Stimulated activated CD8-positive, alpha-beta memory T cell treated with anti-CD3 and anti-CD28 coated beads, Interleukin-12 subunit alpha, Interleukin-12 subunit beta, amount 100 ng/mL, for 4 hours (primary cell): Measurements from ENCODE around the gene NCAPG2.
A peak's percentile ranks its signal among the peaks of the same experiment; 100 is the strongest.

ENCODE experiments used
- DNase-seq: peaks from one replicate; pipeline ENCODE4 v3.0.0-alpha.2; 2020; ENCODE audit warnings: low read depth

Gene NCAPG2, protein sequence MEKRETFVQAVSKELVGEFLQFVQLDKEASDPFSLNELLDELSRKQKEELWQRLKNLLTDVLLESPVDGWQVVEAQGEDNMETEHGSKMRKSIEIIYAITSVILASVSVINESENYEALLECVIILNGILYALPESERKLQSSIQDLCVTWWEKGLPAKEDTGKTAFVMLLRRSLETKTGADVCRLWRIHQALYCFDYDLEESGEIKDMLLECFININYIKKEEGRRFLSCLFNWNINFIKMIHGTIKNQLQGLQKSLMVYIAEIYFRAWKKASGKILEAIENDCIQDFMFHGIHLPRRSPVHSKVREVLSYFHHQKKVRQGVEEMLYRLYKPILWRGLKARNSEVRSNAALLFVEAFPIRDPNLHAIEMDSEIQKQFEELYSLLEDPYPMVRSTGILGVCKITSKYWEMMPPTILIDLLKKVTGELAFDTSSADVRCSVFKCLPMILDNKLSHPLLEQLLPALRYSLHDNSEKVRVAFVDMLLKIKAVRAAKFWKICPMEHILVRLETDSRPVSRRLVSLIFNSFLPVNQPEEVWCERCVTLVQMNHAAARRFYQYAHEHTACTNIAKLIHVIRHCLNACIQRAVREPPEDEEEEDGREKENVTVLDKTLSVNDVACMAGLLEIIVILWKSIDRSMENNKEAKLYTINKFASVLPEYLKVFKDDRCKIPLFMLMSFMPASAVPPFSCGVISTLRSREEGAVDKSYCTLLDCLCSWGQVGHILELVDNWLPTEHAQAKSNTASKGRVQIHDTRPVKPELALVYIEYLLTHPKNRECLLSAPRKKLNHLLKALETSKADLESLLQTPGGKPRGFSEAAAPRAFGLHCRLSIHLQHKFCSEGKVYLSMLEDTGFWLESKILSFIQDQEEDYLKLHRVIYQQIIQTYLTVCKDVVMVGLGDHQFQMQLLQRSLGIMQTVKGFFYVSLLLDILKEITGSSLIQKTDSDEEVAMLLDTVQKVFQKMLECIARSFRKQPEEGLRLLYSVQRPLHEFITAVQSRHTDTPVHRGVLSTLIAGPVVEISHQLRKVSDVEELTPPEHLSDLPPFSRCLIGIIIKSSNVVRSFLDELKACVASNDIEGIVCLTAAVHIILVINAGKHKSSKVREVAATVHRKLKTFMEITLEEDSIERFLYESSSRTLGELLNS

DNA sequence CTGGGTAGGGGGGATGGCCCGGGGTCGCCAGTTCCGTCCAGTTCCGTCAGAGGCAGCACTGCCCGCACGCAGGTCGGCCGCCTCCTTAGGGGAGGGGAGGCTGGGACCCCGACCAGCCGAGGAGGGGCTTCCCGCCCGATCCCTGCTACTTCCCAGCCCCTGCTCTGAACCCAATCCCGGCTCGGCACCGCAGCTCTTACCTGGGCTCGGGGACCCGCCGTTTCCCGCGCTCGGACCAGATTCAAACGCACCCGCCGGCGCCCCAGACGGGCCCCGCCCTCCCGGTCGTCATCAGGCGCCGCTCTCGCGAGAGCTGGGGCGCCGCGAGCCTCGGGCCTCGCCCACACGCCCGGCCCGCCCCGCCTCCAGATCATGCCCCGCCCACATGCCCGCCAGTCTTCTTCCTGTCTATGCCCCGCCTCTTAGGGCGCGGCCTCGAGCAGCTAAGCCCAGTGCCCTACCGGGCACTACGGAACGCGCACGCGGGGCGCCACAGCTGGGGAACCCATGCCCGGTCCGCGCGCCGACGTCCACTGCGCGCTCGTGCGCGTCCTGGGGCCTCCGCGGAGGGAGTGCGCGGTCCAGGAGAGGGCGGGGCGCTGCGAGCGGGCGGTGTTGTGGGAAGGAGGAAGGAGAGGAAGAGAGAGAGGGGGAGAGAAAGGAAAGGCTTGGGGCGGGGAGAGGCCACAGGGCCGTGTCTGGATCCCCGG is at the start of gene NCAPG2:
Gene NCAPG2 (minus strand): TSS at position 281 of the 710 bp plus-strand sequence. CDS start 2,905 bp downstream, outside the sequence.
- DNase-seq, result peak; percentile 96

DNA sequence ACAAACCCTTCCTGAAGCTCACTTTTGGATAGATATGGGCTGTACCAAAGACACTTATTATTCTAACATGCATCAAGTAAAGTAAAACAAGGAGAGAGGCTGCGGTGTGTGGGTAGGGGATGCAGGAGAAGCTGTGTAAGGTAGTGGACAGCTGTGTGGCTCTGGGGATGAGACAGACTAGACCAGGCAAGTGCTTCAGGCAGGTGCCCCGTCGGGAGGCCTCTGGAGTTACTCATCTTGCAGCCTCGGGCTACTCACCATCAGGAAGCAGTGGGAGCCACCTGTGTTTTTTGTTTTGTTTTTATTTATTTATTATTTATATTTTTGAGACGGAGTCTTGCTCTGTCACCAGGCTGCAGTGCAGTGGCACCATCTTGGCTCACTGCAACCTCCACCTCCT is 49.3 kb upstream of the NCAPG2 start:
- no peak for DNase-seq

DNA sequence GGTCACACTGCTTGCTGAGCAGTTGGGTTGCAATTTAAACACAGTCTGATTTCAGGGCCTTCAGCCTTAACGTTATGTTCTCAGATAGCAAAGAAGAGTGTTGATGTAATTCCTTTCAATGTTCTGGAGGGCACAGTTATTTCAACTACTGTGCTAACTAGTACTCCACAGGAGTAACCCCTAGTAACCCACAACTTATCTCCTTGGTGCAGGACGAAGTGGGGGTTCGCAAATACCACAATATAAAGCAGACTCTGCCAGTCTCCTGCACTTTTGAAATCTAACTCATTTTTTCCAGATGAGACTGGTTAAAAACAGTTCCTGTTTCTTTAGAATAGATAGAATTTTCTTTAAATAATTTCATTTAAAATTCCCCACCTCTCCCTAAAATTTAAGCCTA is 47.1 kb upstream of the NCAPG2 start:
- DNase-seq, result no peak

DNA sequence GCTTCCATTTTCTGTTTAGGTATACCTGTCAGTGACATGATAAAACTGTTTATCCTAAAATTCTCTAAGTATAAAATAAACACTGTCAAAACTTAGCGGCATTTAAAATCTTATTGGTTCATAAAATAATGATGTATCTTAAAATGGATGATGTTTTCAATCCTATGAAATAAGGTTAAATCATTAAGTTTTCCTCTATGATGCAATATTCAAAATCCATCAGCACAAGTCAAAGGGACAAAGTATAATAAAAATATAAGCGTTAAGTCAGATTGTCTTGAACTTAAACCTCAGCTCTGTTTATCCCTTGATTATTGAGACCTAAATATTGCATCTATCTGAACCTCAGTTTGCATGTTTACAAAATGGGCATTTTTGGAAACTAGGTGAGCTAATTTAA is 46.6 kb upstream of the NCAPG2 start:
- no peak for DNase-seq

DNA sequence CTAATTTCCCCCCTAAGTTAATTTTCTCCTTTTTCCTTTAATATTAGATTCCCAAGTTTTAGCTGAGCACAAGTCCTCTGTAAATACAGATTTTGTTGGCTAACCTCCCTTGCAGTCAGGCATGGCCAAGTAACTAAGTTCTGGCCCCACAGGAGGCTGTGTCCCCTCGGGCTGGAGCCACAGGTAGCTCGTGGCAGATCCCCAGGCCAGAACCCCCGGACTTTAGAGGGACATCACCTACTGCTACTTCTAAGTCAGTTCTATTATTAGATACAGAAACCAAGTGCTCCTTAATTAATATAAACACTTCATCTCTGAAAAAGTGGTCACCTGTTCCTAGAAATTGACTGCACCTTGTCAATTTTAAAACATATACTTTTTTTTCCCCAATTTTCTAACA is 46.1 kb upstream of the NCAPG2 start:
- no peak for DNase-seq

DNA sequence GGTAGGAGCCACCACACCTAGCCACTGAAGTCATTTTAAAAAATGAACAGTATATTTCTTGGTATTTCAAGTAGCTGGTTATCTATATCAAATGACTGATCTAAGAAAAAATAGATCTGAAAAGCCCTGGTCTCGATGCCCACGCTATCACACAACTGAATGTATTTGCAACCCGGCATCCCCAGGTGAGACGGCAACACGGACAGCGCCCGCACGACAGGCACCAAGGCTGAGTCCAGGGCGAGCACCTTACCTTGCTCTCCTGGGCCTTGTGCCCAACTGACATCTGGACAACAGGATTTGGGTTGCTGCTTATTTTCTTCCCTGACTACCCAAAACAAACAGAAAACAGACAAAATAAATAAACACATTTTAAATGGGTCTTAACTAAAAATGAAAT is 44.8 kb upstream of the NCAPG2 start:
- DNase-seq, result no peak

DNA sequence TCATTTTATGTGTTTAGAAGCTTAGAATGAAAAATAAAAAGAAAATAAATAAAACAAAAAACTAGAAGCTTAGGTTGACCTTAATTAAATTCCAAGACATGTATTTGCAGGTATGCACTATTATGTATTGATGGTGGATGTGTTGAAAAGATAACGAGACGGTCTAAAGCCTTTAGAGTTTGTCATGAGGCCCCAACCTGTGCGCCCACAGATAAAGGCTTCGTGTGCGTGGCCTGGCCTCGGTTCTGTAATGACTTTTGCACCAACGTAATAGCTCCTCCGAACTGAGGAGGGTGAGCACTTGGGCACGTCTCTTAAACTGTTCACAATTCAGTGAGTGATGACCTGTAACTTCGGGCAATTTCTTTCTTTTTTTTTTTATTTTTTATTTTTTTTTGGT is 43.7 kb upstream of the NCAPG2 start:
- DNase-seq, result no peak

DNA sequence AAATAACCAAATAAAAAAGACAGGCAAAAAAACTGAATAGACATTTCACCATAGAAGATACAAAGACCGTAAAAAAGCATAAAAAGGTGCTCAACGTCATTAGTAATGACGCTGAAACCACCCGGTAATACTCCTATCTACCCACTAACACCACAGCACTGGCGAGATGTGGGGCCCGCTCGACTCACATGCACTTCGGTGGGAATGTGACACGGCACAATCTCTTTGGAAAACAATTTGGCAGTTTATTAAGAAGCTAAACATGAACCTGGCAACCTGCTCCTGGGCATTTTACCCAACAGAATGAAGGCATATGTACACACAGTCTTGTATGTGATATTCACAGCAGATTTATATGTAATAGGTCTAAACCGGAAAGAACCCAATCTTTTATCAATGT is 42.8 kb upstream of the NCAPG2 start:
- no peak for DNase-seq

DNA sequence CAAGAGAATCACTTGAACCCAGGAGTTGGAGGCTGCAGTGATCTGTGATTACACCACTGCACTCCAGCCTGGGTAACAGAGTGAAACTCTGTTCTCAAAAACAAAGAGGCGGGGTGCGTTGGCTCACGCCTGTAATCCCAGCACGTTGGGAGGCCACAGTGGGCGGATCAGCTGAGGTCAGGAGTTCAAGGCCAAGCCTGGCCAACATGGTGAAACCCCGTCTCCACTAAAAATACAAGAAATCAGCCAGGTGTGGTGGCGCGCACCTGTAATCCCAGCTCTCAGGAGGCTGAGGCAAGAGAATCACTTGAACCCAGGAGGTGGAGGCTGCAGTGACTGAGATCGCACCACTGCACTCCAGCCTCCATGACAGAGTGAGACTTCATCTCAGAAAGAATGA is 42.4 kb upstream of the NCAPG2 start:
- DNase-seq, result no peak

DNA sequence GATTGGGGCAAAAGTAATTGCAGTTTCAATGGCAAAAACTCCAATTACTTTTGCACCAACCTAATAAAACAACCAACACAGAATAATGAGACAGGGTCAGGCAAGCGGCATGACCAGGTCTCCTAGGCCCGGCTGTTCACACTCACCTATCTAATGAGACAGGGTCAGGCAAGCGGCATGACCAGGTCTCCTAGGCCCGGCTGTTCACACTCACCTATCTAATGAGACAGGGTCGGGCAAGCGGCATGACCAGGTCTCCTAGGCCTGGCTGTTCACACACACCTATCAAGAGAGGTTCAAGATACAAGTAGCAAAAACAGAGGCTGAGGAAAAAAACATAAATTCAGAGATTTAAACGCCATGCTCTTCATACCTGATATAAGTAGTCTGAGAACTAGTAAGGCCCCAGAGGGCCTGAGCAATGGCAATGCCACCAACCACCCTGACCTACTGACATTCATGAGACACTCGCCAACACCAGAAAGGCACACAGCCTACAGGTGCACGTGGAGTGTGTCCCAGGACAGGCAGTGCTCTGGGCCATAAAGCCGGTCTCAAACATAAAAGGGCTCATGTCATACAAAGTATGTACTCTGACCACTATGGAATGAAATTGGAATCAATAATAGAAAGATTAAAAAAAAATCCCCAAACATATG is 40.6 kb upstream of the NCAPG2 start:
- no peak for DNase-seq

DNA sequence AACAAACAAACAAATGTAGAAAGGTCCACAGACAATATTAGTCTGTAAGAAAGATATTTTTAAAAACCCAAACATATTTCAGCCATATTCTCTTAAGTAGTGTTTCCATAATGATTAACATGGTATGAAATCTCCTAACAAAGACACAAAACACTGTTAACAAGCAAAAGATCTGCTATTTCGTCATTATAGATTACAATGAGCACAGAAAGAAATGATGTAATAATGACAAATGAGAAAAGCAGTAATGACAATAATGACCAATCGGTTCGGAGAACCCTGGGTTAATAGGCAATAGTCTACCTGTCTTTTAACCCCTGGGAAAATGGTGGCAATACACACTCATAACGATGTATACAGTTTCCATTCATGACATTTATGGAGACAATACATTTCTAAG is 39.5 kb upstream of the NCAPG2 start:
- DNase-seq, result no peak

DNA sequence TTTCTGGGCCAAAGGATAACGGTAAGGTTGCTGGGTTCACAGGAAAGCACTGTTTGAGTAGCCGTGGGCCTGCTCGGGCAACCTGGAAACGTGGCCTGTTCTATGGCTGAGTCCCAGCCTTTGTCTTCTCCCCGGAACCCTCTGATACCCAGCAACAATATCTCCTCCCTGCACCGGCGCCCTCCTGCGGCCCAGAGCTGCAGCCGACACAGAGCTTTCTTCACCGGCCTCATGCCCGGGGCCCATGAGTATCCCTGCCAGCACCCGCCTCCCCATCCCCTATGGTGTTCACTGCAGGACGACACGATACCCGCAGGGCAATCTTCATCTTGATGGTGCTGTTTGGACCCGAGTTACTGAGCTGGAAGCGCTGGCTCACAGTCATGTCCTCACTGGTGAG is 38.6 kb upstream of the NCAPG2 start:
- no peak for DNase-seq

DNA sequence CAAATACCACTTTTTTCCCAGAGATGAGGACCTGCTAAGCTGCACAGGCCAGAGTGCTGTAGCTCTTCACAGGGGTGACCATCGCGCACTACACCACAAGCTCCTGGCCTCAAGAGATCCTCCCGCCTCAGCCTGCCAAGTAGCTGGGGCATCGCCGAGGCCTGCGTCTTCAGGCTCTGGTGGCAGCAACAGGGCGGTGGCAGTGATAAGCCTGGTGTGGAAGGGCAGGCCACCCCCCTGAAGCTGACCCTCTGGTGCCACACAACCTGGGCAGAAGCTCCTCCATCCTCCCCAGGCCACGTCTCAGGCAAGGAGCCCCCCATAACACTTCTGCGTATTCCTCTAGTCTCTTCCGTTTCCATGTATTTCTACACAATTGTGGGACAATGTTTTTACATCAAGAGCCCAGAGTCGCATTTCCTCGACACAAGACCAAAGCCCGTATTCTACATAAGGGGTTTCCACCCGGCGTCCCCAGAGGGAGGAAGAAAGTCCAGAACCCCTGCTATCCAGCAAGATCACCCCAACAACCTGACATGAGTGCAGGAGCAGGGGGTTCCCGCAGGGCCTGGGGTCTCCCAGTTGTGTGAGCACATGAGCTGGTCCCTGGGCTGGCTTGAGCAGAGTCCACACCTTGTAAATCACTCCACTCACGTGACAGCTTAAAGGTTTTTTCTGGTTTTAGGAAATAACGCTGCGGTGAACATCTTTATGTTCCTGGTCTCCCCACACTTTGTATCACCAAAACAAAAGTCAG is 37.6 kb upstream of the NCAPG2 start:
- DNase-seq, result no peak

DNA sequence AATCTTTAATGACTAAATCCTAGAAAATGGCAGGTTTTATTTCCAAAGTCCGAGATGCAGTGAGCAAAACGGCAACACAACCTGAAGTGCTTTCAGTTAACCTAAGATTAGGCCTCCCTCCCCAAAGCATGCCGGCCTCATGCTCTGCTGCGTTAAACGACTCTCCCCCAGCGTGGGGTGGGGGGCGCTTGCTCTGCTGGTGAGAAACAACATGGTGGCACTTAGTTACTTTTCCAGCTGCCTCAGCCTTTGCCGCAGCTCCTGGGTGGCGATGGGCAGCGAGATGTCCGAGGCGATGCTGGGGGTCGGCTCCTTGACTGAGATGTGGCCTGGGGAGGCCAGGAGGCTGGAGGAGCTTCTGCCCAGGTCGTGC is 36.7 kb upstream of the NCAPG2 start:
- DNase-seq, result no peak

DNA sequence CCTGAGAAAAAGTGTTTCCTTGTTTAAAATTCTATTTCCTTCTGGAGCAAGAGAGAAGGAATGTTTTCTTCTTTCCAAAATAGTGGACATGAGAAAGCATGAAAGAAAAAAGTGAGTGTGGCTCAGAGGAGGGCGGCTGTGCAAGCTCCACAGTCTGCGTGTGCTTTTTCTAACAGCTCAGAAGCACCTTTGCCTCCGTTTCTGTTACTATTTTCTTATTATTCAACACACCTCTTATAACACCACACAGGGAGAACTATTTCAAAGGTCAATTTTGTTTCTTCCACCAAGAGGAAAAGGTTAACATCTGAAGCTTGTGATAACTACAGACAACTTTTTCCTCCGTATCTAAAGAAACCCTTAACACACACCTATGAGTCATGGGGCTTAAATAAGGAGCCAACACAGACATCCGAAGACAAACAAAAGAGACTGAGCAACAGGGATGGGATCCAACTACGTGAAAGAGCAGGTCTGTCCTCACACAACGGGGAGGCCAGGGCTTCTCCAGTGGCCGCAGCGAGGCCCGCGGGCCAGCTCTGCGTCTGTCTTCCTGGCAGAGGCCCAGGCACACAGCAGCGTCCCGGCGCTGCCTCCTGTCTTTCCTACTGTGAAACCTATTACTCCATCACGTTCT is 36.2 kb upstream of the NCAPG2 start:
- no peak for DNase-seq

DNA sequence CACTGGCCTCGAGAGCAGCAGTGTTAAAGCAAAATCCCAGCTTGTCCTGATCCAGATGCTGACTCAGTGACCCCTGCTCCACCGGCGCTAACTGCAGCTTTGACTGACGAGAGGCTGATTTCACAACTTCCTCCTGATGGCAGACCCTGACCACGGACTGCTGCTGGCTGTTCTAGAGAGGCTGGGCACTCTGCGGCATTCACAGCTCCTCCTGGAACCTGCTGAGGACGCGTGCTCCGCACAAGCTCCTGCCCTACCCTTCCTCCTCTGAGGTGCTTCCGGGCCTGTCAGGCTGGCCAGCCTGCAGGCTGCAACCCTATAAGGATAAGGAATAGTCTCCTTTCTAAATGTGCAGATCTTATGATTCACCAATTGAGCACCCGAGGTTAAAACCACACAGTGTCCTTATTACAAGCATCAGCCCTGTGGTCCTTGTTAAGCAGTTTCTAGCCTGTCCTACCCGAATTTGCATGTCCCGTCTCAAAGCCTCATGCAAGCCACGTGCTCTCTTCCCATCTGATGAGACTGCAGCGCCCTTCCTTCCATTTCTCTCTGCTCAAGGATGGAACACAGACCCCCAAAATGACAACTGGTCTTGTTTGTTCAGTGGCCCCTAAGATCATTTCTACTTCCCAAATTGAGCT is 35.5 kb upstream of the NCAPG2 start:
- DNase-seq, result no peak

DNA sequence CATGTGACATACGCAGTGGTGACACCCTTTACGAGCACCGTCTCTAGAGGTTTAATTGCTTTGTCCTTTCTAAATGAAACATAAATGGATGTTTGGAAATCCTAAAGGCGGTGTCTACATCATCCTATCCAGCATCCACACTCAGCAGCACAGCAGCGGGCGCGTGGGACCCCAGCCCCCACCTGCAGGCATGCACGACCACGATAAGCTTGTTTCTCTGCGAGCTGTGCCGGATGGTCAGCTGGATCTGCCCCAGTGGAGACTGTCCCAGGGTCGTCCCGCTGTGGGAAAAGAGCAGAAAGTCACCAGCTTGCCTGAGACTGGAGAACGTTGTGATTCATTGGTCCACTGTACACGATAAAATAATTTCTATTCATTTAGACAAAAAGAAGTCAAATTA is 34.2 kb upstream of the NCAPG2 start:
- DNase-seq, result no peak

DNA sequence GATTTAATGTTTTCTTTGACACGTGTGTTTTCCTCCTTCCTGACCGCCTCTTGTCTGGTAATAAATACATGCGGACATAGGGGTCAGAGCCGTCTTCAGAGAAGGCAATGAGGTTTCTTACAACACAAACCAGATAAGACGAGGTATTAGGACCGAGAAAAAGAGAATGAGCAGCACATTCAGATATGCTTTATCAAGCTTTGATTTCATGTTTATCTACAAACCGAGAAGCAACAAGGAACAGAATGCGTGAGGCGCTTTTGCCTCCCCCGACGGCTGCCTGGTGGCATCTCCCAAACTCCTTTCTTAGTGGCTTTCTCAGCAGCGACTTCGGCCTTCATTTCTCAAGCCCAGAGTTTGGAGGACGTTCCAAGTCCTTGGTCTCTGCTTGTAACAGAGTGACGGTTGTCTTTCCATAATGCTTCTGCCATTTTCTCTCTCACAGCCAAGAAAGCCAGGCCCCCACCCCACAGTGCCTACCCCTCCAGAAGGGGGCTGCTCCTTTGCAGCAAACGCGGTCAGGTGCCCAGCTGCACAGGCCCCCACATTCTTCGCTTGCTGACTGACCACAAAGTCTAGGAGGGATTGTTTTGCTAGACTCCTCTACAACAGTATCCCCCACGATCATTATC is 32.6 kb upstream of the NCAPG2 start:
- no peak for DNase-seq

DNA sequence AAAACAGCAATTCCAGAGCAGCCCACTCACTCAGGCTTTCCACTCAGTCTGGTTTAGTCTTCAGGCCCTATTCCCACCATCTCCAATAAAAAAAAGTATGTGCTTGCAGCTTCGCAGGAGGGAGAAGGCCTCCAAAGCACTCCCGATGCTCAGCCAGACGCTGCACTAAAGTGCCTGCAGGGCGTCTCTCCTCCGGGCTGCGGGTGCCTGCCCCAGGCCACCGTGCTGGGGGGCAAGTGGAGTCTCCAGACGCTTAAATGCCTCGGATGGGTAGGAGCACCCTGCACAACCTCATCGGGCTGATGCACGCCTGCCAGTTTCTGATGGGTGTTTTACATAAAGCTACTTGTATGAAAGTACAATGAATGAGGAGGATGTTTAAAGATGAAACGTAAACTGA is 31.3 kb upstream of the NCAPG2 start:
- DNase-seq, result no peak
